Immature natural killer cell (primary cell): ENCODE measurements around the gene SCRN1. TPM values are rescaled to one million over a fixed set of nuclear protein-coding genes. Genes with fewer than 3 reads are reported as not detected.

Source experiments
- DNase-seq, 3 donors: peaks; one replicate each; pipeline ENCODE4 v3.0.0; 2022; ENCODE audit warnings: mixed read lengths in 1 of 3
- H3K27ac Mint-ChIP-seq, 6 donors: one replicate each; pipeline ENCODE4 v1.8.0; 2020; ENCODE audit warnings: mixed read lengths in 6 of 6, mild to moderate bottlenecking in 5 of 6, inconsistent platforms in 4 of 6, moderate library complexity in 3 of 6
- H3K27me3 Mint-ChIP-seq, 3 donors: one replicate each; pipeline ENCODE4 v1.8.0; 2020 to 2021; ENCODE audit warnings: low read depth in 3 of 3, mild to moderate bottlenecking in 3 of 3, mixed read lengths in 3 of 3, moderate library complexity in 3 of 3, inconsistent platforms in 1 of 3
- H3K36me3 Mint-ChIP-seq, 3 donors: one replicate each; pipeline ENCODE4 v1.8.0; 2020; ENCODE audit warnings: mixed read lengths in 3 of 3, inconsistent platforms in 2 of 3, mild to moderate bottlenecking in 2 of 3
- H3K4me1 Mint-ChIP-seq, 2 donors: one replicate each; pipeline ENCODE4 v1.8.0; 2020; ENCODE audit warnings: inconsistent platforms in 2 of 2, mild to moderate bottlenecking in 2 of 2, mixed read lengths in 2 of 2, moderate library complexity in 1 of 2
- H3K4me3 Mint-ChIP-seq, 5 donors: one replicate each; pipeline ENCODE4 v1.8.0; 2020; ENCODE audit warnings: mild to moderate bottlenecking in 5 of 5, mixed read lengths in 5 of 5, inconsistent platforms in 3 of 5, moderate library complexity in 3 of 5
- H3K9me3 Mint-ChIP-seq, 6 donors: one replicate each; pipeline ENCODE4 v1.8.0; 2020; ENCODE audit warnings: mild to moderate bottlenecking in 6 of 6, mixed read lengths in 6 of 6, inconsistent platforms in 4 of 6, moderate library complexity in 3 of 6
- polyA plus RNA-seq, 3 donors: library from polyadenylated mRNA; unstranded; fragments of 300-500 nt; fragmentation: Illumina TruSeq; gene quantifications; one replicate each; pipeline ENCODE4 v1.2.3, GENCODE V29; 2021

SCRN1 gene
- polyA plus RNA-seq, 3 donors from 2014 or later = 10.6 to 27.8 (median 20.7) TPM

- peak overlapping the region in 1 of 5 donors; percentile 21 for H3K4me3 Mint-ChIP-seq
- H3K36me3 Mint-ChIP-seq = peaks cover 5 to 7% (median 5%) of the 10 kb centered on the region in 3 donors
- H3K27me3 Mint-ChIP-seq = peaks cover 8 to 26% (median 16%) of the 10 kb centered on the region in 3 donors
- DNase-seq = no peak
- no peak overlapping the region for H3K27ac Mint-ChIP-seq
- H3K4me1 Mint-ChIP-seq = peaks cover 23 to 33% of the 10 kb centered on the region in 2 donors
- peaks cover 7 to 29% (median 15%) of the 10 kb centered on the region in 6 donors for H3K9me3 Mint-ChIP-seq
Measured at GRCh38 chr7:29991937-29992336, 2.3 kb upstream of the SCRN1 start.

GRCh38 chr7:29990931-29991330 lies 1.3 kb upstream of the SCRN1 start:
- Mint-ChIP-seq H3K36me3 (no peaks in the 10 kb centered on the region), H3K4me3 (peak overlapping the region; percentile 43 to 87 (median 63)), H3K9me3 (peaks cover 0 to 19% (median 10%) of the 10 kb centered on the region in 6 donors), H3K27me3 (peaks cover 8 to 27% (median 15%) of the 10 kb centered on the region in 3 donors), H3K4me1 (peaks cover 25 to 36% of the 10 kb centered on the region in 2 donors), H3K27ac (peak overlapping the region in 1 of 6 donors; percentile 2)
- DNase-seq = no peak

GRCh38 chr7:29988424-29989256 lies 961 bp downstream of the SCRN1 start:
- peaks cover 8 to 27% (median 15%) of the 10 kb centered on the region in 3 donors for H3K27me3 Mint-ChIP-seq

GRCh38 chr7:29987811-29988317 lies 1.7 kb downstream of the SCRN1 start:
- no peak for DNase-seq
- Mint-ChIP-seq H3K4me1 (peaks cover 32 to 48% of the 10 kb centered on the region in 2 donors), H3K36me3 (no peaks in the 10 kb centered on the region), H3K27me3 (peaks cover 8 to 27% (median 15%) of the 10 kb centered on the region in 3 donors), H3K27ac (peak overlapping the region; percentile 48 to 96 (median 88)), H3K4me3 (peak overlapping the region; percentile 78 to 94 (median 91)), H3K9me3 (peaks cover 0 to 7% (median 5%) of the 10 kb centered on the region in 6 donors)

More at GRCh38 chr7:29988424-29989256, 961 bp downstream of the SCRN1 start:
- Mint-ChIP-seq H3K36me3 (no peaks in the 10 kb centered on the region), H3K9me3 (peaks cover 0 to 14% (median 9%) of the 10 kb centered on the region in 6 donors), H3K4me3 (peak overlapping the region; percentile 78 to 94 (median 91)), H3K27ac (peak overlapping the region; percentile 71 to 96 (median 88)), H3K4me1 (peaks cover 31 to 45% of the 10 kb centered on the region in 2 donors)
- peak; percentile 46 to 59 (median 48) for DNase-seq

GRCh38 chr7:29987083-29987482 lies 2.5 kb downstream of the SCRN1 start:
- Mint-ChIP-seq H3K4me1 (peaks cover 32 to 48% of the 10 kb centered on the region in 2 donors), H3K4me3 (peak overlapping the region in 1 of 5 donors; percentile 24), H3K27me3 (peaks cover 8 to 27% (median 15%) of the 10 kb centered on the region in 3 donors), H3K9me3 (no peaks in the 10 kb centered on the region), H3K36me3 (no peaks in the 10 kb centered on the region), H3K27ac (peak overlapping the region in 4 of 6 donors; percentile 12 to 94 (median 76))
- DNase-seq = no peak

- H3K9me3 Mint-ChIP-seq = no peaks in the 10 kb centered on the region
- DNase-seq = no peak
- H3K27ac Mint-ChIP-seq = no peak overlapping the region
- no peaks in the 10 kb centered on the region for H3K27me3 Mint-ChIP-seq
- no peak overlapping the region for H3K4me3 Mint-ChIP-seq
- H3K4me1 Mint-ChIP-seq = peaks cover 3 to 21% of the 10 kb centered on the region in 2 donors
- H3K36me3 Mint-ChIP-seq = no peaks in the 10 kb centered on the region
Measured at GRCh38 chr7:29980151-29980550, 9.4 kb downstream of the SCRN1 start.

GRCh38 chr7:29977886-29978651 lies 11.5 kb downstream of the SCRN1 start:
- Mint-ChIP-seq H3K27ac (no peak overlapping the region), H3K27me3 (peaks cover 0 to 2% (median 0%) of the 10 kb centered on the region in 3 donors), H3K36me3 (no peaks in the 10 kb centered on the region), H3K9me3 (no peaks in the 10 kb centered on the region), H3K4me1 (peaks cover 2 to 15% of the 10 kb centered on the region in 2 donors), H3K4me3 (no peak overlapping the region)
- no peak for DNase-seq

GRCh38 chr7:29976673-29977415 lies 12.8 kb downstream of the SCRN1 start:
- H3K9me3 Mint-ChIP-seq = no peaks in the 10 kb centered on the region
- no peak overlapping the region for H3K4me3 Mint-ChIP-seq
- no peaks in the 10 kb centered on the region for H3K36me3 Mint-ChIP-seq
- H3K27ac Mint-ChIP-seq = no peak overlapping the region
- peaks cover 0 to 2% (median 0%) of the 10 kb centered on the region in 3 donors for H3K27me3 Mint-ChIP-seq
- DNase-seq = no peak
- H3K4me1 Mint-ChIP-seq = peaks cover 2 to 13% of the 10 kb centered on the region in 2 donors

- no peak overlapping the region for H3K4me3 Mint-ChIP-seq
- H3K27ac Mint-ChIP-seq = no peak overlapping the region
- no peaks in the 10 kb centered on the region for H3K9me3 Mint-ChIP-seq
- no peaks in the 10 kb centered on the region for H3K36me3 Mint-ChIP-seq
- H3K27me3 Mint-ChIP-seq = peaks cover 0 to 2% (median 0%) of the 10 kb centered on the region in 3 donors
- DNase-seq = no peak
- peaks cover 2 to 8% of the 10 kb centered on the region in 2 donors for H3K4me1 Mint-ChIP-seq
Measured at GRCh38 chr7:29976266-29976665, 13.3 kb downstream of the SCRN1 start.

GRCh38 chr7:29975561-29975960 lies 14.0 kb downstream of the SCRN1 start:
- peaks cover 6 to 12% of the 10 kb centered on the region in 2 donors for H3K4me1 Mint-ChIP-seq
- H3K27ac Mint-ChIP-seq = no peak overlapping the region
- H3K4me3 Mint-ChIP-seq = no peak overlapping the region
- H3K36me3 Mint-ChIP-seq = no peaks in the 10 kb centered on the region
- peaks cover 0 to 2% (median 0%) of the 10 kb centered on the region in 3 donors for H3K27me3 Mint-ChIP-seq
- H3K9me3 Mint-ChIP-seq = no peaks in the 10 kb centered on the region
- no peak for DNase-seq

GRCh38 chr7:29974286-29974685 lies 15.3 kb downstream of the SCRN1 start:
- Mint-ChIP-seq H3K4me3 (no peak overlapping the region), H3K36me3 (peaks cover 0 to 4% (median 0%) of the 10 kb centered on the region in 3 donors), H3K4me1 (peaks cover 17 to 25% of the 10 kb centered on the region in 2 donors), H3K27ac (no peak overlapping the region), H3K9me3 (no peaks in the 10 kb centered on the region), H3K27me3 (peaks cover 0 to 9% (median 0%) of the 10 kb centered on the region in 3 donors)
- DNase-seq = no peak

- no peaks in the 10 kb centered on the region for H3K9me3 Mint-ChIP-seq
- peaks cover 0 to 4% (median 3%) of the 10 kb centered on the region in 3 donors for H3K36me3 Mint-ChIP-seq
- H3K27me3 Mint-ChIP-seq = peaks cover 0 to 9% (median 0%) of the 10 kb centered on the region in 3 donors
- no peak overlapping the region for H3K27ac Mint-ChIP-seq
- no peak overlapping the region for H3K4me3 Mint-ChIP-seq
- H3K4me1 Mint-ChIP-seq = peaks cover 18 to 33% of the 10 kb centered on the region in 2 donors
- no peak for DNase-seq
Measured at GRCh38 chr7:29972315-29972669, 17.3 kb downstream of the SCRN1 start.
